MV-4-11 (cell line): Measurements from ENCODE around the gene PCDHGC4.

Experiments used
- DNase-seq: peaks from one replicate; lab custom pipeline; 2025; lab: John Stamatoyannopoulos, UW

Gene PCDHGC4

GRCh38 chr5:141529002-141529401 is 44.2 kb downstream of the PCDHGC4 start:
- DNase-seq = no peak

- no peak for DNase-seq
Measured at GRCh38 chr5:141529873-141530272, 45.0 kb downstream of the PCDHGC4 start.

GRCh38 chr5:141532726-141533125 is 47.9 kb downstream of the PCDHGC4 start:
- DNase-seq = peak; percentile 61

GRCh38 chr5:141533897-141534296 is 49.1 kb downstream of the PCDHGC4 start:
- DNase-seq = no peak

- DNase-seq = no peak
Measured at GRCh38 chr5:141534492-141535213, 49.8 kb downstream of the PCDHGC4 start.
